Measurements from ENCODE around the gene VPS41.

Gene VPS41

GRCh38 chr7:38796626-38797501 is 112.1 kb downstream of the VPS41 start:
- H3K27ac ChIP-seq (ENCODE audit: low read depth in 2 of 2, low read length in 2 of 2): no peak overlapping the region
- no peak overlapping the region for H3K4me3 ChIP-seq (ENCODE audit: low read length in 2 of 2)
- no peak overlapping the region for H3K9ac ChIP-seq (ENCODE audit: low read depth in 1 of 2, low read length in 2 of 2)
- no peaks in the 10 kb centered on the region for H3K9me3 ChIP-seq (ENCODE audit: control insufficient read depth in 2 of 2, low read length in 2 of 2)
- peaks cover 3 to 6% of the 10 kb centered on the region in 2 donors for H3K36me3 ChIP-seq (ENCODE audit: control insufficient read depth in 2 of 2, insufficient read depth in 2 of 2, low read length in 2 of 2)
- H3K4me1 ChIP-seq (ENCODE audit: control insufficient read depth in 2 of 2, insufficient read depth in 2 of 2, low read length in 2 of 2): no peaks in the 10 kb centered on the region
- H3K27me3 ChIP-seq (ENCODE audit: control insufficient read depth in 2 of 2, insufficient read depth in 2 of 2, low read length in 2 of 2): no peaks in the 10 kb centered on the region

- peaks cover 3 to 13% of the 10 kb centered on the region in 2 donors for H3K36me3 ChIP-seq (ENCODE audit: control insufficient read depth in 2 of 2, insufficient read depth in 2 of 2, low read length in 2 of 2)
- H3K27me3 ChIP-seq (ENCODE audit: control insufficient read depth in 2 of 2, insufficient read depth in 2 of 2, low read length in 2 of 2): no peaks in the 10 kb centered on the region
- no peak overlapping the region for H3K9ac ChIP-seq (ENCODE audit: low read depth in 1 of 2, low read length in 2 of 2)
- no peaks in the 10 kb centered on the region for H3K9me3 ChIP-seq (ENCODE audit: control insufficient read depth in 2 of 2, low read length in 2 of 2)
- no peak overlapping the region for H3K4me3 ChIP-seq (ENCODE audit: low read length in 2 of 2)
- H3K27ac ChIP-seq (ENCODE audit: low read depth in 2 of 2, low read length in 2 of 2): no peak overlapping the region
- no peaks in the 10 kb centered on the region for H3K4me1 ChIP-seq (ENCODE audit: control insufficient read depth in 2 of 2, insufficient read depth in 2 of 2, low read length in 2 of 2)
Observed at GRCh38 chr7:38795593-38795992, 113.4 kb downstream of the VPS41 start.

- Histone ChIP-seq H3K27ac (ENCODE audit: low read depth in 2 of 2, low read length in 2 of 2) (no peak overlapping the region), H3K36me3 (ENCODE audit: control insufficient read depth in 2 of 2, insufficient read depth in 2 of 2, low read length in 2 of 2) (peaks cover 3 to 6% of the 10 kb centered on the region in 2 donors), H3K4me1 (ENCODE audit: control insufficient read depth in 2 of 2, insufficient read depth in 2 of 2, low read length in 2 of 2) (peaks cover 3 to 4% of the 10 kb centered on the region in 2 donors), H3K4me3 (ENCODE audit: low read length in 2 of 2) (no peak overlapping the region), H3K27me3 (ENCODE audit: control insufficient read depth in 2 of 2, insufficient read depth in 2 of 2, low read length in 2 of 2) (no peaks in the 10 kb centered on the region), H3K9ac (ENCODE audit: low read depth in 1 of 2, low read length in 2 of 2) (no peak overlapping the region), H3K9me3 (ENCODE audit: control insufficient read depth in 2 of 2, low read length in 2 of 2) (no peaks in the 10 kb centered on the region)
Observed at GRCh38 chr7:38781991-38782390, 127.0 kb downstream of the VPS41 start.

- H3K9me3 ChIP-seq (ENCODE audit: control insufficient read depth in 2 of 2, low read length in 2 of 2): no peaks in the 10 kb centered on the region
- H3K4me3 ChIP-seq (ENCODE audit: low read length in 2 of 2): no peak overlapping the region
- no peak overlapping the region for H3K27ac ChIP-seq (ENCODE audit: low read depth in 2 of 2, low read length in 2 of 2)
- no peaks in the 10 kb centered on the region for H3K27me3 ChIP-seq (ENCODE audit: control insufficient read depth in 2 of 2, insufficient read depth in 2 of 2, low read length in 2 of 2)
- no peaks in the 10 kb centered on the region for H3K4me1 ChIP-seq (ENCODE audit: control insufficient read depth in 2 of 2, insufficient read depth in 2 of 2, low read length in 2 of 2)
- H3K36me3 ChIP-seq (ENCODE audit: control insufficient read depth in 2 of 2, insufficient read depth in 2 of 2, low read length in 2 of 2): peaks cover 0 to 4% of the 10 kb centered on the region in 2 donors
- no peak overlapping the region for H3K9ac ChIP-seq (ENCODE audit: low read depth in 1 of 2, low read length in 2 of 2)
Observed at GRCh38 chr7:38777609-38778008, 131.4 kb downstream of the VPS41 start.

GRCh38 chr7:38775506-38776175 is 133.3 kb downstream of the VPS41 start:
- H3K4me1 ChIP-seq (ENCODE audit: control insufficient read depth in 2 of 2, insufficient read depth in 2 of 2, low read length in 2 of 2): no peaks in the 10 kb centered on the region
- H3K27me3 ChIP-seq (ENCODE audit: control insufficient read depth in 2 of 2, insufficient read depth in 2 of 2, low read length in 2 of 2): no peaks in the 10 kb centered on the region
- H3K9ac ChIP-seq (ENCODE audit: low read depth in 1 of 2, low read length in 2 of 2): no peak overlapping the region
- peaks cover 4 to 11% of the 10 kb centered on the region in 2 donors for H3K36me3 ChIP-seq (ENCODE audit: control insufficient read depth in 2 of 2, insufficient read depth in 2 of 2, low read length in 2 of 2)
- H3K27ac ChIP-seq (ENCODE audit: low read depth in 2 of 2, low read length in 2 of 2): no peak overlapping the region
- no peak overlapping the region for H3K4me3 ChIP-seq (ENCODE audit: low read length in 2 of 2)
- H3K9me3 ChIP-seq (ENCODE audit: control insufficient read depth in 2 of 2, low read length in 2 of 2): no peaks in the 10 kb centered on the region

GRCh38 chr7:38773430-38773829 is 135.6 kb downstream of the VPS41 start:
- Histone ChIP-seq H3K36me3 (ENCODE audit: control insufficient read depth in 2 of 2, insufficient read depth in 2 of 2, low read length in 2 of 2) (peaks cover 7 to 22% of the 10 kb centered on the region in 2 donors), H3K9me3 (ENCODE audit: control insufficient read depth in 2 of 2, low read length in 2 of 2) (no peaks in the 10 kb centered on the region), H3K4me1 (ENCODE audit: control insufficient read depth in 2 of 2, insufficient read depth in 2 of 2, low read length in 2 of 2) (no peaks in the 10 kb centered on the region), H3K27ac (ENCODE audit: low read depth in 2 of 2, low read length in 2 of 2) (no peak overlapping the region), H3K9ac (ENCODE audit: low read depth in 1 of 2, low read length in 2 of 2) (no peak overlapping the region), H3K27me3 (ENCODE audit: control insufficient read depth in 2 of 2, insufficient read depth in 2 of 2, low read length in 2 of 2) (no peaks in the 10 kb centered on the region), H3K4me3 (ENCODE audit: low read length in 2 of 2) (no peak overlapping the region)

GRCh38 chr7:38760226-38760625 is 148.8 kb downstream of the VPS41 start:
- Histone ChIP-seq H3K9ac (ENCODE audit: low read depth in 1 of 2, low read length in 2 of 2) (no peak overlapping the region), H3K36me3 (ENCODE audit: control insufficient read depth in 2 of 2, insufficient read depth in 2 of 2, low read length in 2 of 2) (peaks cover 18 to 32% of the 10 kb centered on the region in 2 donors), H3K27ac (ENCODE audit: low read depth in 2 of 2, low read length in 2 of 2) (no peak overlapping the region), H3K4me1 (ENCODE audit: control insufficient read depth in 2 of 2, insufficient read depth in 2 of 2, low read length in 2 of 2) (no peaks in the 10 kb centered on the region), H3K9me3 (ENCODE audit: control insufficient read depth in 2 of 2, low read length in 2 of 2) (no peaks in the 10 kb centered on the region), H3K27me3 (ENCODE audit: control insufficient read depth in 2 of 2, insufficient read depth in 2 of 2, low read length in 2 of 2) (no peaks in the 10 kb centered on the region), H3K4me3 (ENCODE audit: low read length in 2 of 2) (no peak overlapping the region)

- Histone ChIP-seq H3K27me3 (ENCODE audit: control insufficient read depth in 2 of 2, insufficient read depth in 2 of 2, low read length in 2 of 2) (no peaks in the 10 kb centered on the region), H3K9me3 (ENCODE audit: control insufficient read depth in 2 of 2, low read length in 2 of 2) (no peaks in the 10 kb centered on the region), H3K9ac (ENCODE audit: low read depth in 1 of 2, low read length in 2 of 2) (no peak overlapping the region), H3K36me3 (ENCODE audit: control insufficient read depth in 2 of 2, insufficient read depth in 2 of 2, low read length in 2 of 2) (peaks cover 24 to 25% of the 10 kb centered on the region in 2 donors), H3K4me1 (ENCODE audit: control insufficient read depth in 2 of 2, insufficient read depth in 2 of 2, low read length in 2 of 2) (no peaks in the 10 kb centered on the region), H3K4me3 (ENCODE audit: low read length in 2 of 2) (no peak overlapping the region), H3K27ac (ENCODE audit: low read depth in 2 of 2, low read length in 2 of 2) (no peak overlapping the region)
Observed at GRCh38 chr7:38759028-38759427, 150.0 kb downstream of the VPS41 start.

- peaks cover 22 to 25% of the 10 kb centered on the region in 2 donors for H3K36me3 ChIP-seq (ENCODE audit: control insufficient read depth in 2 of 2, insufficient read depth in 2 of 2, low read length in 2 of 2)
Observed at GRCh38 chr7:38757931-38758330, 151.1 kb downstream of the VPS41 start.

GRCh38 chr7:38756521-38756920 is 152.5 kb downstream of the VPS41 start:
- Histone ChIP-seq H3K9ac (ENCODE audit: low read depth in 1 of 2, low read length in 2 of 2) (no peak overlapping the region), H3K4me1 (ENCODE audit: control insufficient read depth in 2 of 2, insufficient read depth in 2 of 2, low read length in 2 of 2) (no peaks in the 10 kb centered on the region), H3K4me3 (ENCODE audit: low read length in 2 of 2) (no peak overlapping the region), H3K27me3 (ENCODE audit: control insufficient read depth in 2 of 2, insufficient read depth in 2 of 2, low read length in 2 of 2) (no peaks in the 10 kb centered on the region), H3K27ac (ENCODE audit: low read depth in 2 of 2, low read length in 2 of 2) (no peak overlapping the region), H3K36me3 (ENCODE audit: control insufficient read depth in 2 of 2, insufficient read depth in 2 of 2, low read length in 2 of 2) (peaks cover 27 to 28% of the 10 kb centered on the region in 2 donors), H3K9me3 (ENCODE audit: control insufficient read depth in 2 of 2, low read length in 2 of 2) (no peaks in the 10 kb centered on the region)

More at GRCh38 chr7:38757931-38758330, 151.1 kb downstream of the VPS41 start:
- Histone ChIP-seq H3K9me3 (ENCODE audit: control insufficient read depth in 2 of 2, low read length in 2 of 2) (no peaks in the 10 kb centered on the region), H3K27ac (ENCODE audit: low read depth in 2 of 2, low read length in 2 of 2) (no peak overlapping the region), H3K9ac (ENCODE audit: low read depth in 1 of 2, low read length in 2 of 2) (no peak overlapping the region), H3K4me3 (ENCODE audit: low read length in 2 of 2) (no peak overlapping the region), H3K27me3 (ENCODE audit: control insufficient read depth in 2 of 2, insufficient read depth in 2 of 2, low read length in 2 of 2) (no peaks in the 10 kb centered on the region), H3K4me1 (ENCODE audit: control insufficient read depth in 2 of 2, insufficient read depth in 2 of 2, low read length in 2 of 2) (no peaks in the 10 kb centered on the region)

Data from mucosa of rectum (tissue), 2 donors.